ENCODE measurements around the gene MAD1L1. TPM values are rescaled to one million over a fixed set of nuclear protein-coding genes. Genes with fewer than 3 reads are reported as not detected.

MAD1L1 gene
- total and polyA plus RNA-seq, 2 donors (not counting 3 experiments of a cell fraction or from before 2014, with no cell fraction given), result 34.1 to 42.3 TPM

GRCh38 chr7:2081526-2082135 is 151.1 kb downstream of the MAD1L1 start:
- Histone ChIP-seq H3K27me3 (ENCODE audit: control insufficient read depth in 2 of 2, insufficient read depth in 2 of 2, low read length in 2 of 2) (no peaks in the 10 kb centered on the region), H2AFZ (ENCODE audit: low read depth, low read length) (no peak overlapping the region), H3K4me2 (ENCODE audit: insufficient read depth, low read length) (no peak overlapping the region), H3K9ac (replicated peaks; ENCODE audit: extremely low read depth, insufficient read depth, low read length) (no peak overlapping the region), H3K79me2 (ENCODE audit: control insufficient read depth, insufficient read depth, low read length) (no peaks in the 10 kb centered on the region), H4K20me1 (replicated peaks; ENCODE audit: control insufficient read depth, extremely low read depth, insufficient read depth, low read length) (no peaks in the 10 kb centered on the region), H3K27ac (ENCODE audit: insufficient read depth, low read depth, low read length) (no peak overlapping the region), H3K36me3 (ENCODE audit: control insufficient read depth in 2 of 2, extremely low read depth in 1 of 2, insufficient read depth in 2 of 2, low read length in 2 of 2) (no peaks in the 10 kb centered on the region), H3K9me1 (replicated peaks; ENCODE audit: control insufficient read depth, extremely low read depth, insufficient read depth, low read length) (no peaks in the 10 kb centered on the region), H3K4me1 (ENCODE audit: control insufficient read depth, extremely low read depth, insufficient read depth, low read length) (no peaks in the 10 kb centered on the region), H3K4me3 (replicated peaks in 1 of 3; ENCODE audit: insufficient read depth in 1 of 3, low read depth in 1 of 3, low read length in 3 of 3) (no peak overlapping the region), H3K9me3 (replicated peaks; ENCODE audit: control insufficient read depth, insufficient read depth, low read length) (no peaks in the 10 kb centered on the region)
- BruUV-seq (replicated peaks), result no TSS peak
- TF ChIP-seq EZH2 (IDR thresholded peaks at IDR 0.05; ENCODE audit: borderline replicate concordance, low read depth, low read length, severe bottlenecking), result no peak
- no peak for TF ChIP-seq GATA2 (IDR thresholded peaks at IDR 0.05; ENCODE audit: insufficient read depth, insufficient read length, low read depth, low read length)
- no peak for TF ChIP-seq MYC (IDR thresholded peaks at IDR 0.05; ENCODE audit: low read depth, low read length)
- TF ChIP-seq CTCF (IDR thresholded peaks at IDR 0.05; ENCODE audit: extremely low read depth in 1 of 2, insufficient read depth in 1 of 2, low read depth in 1 of 2, low read length in 2 of 2), result no peak
- TF ChIP-seq POLR2A (IDR thresholded peaks at IDR 0.05; ENCODE audit: low read depth, low read length), result no peak
- no peak for TF ChIP-seq POLR2AphosphoS5 (IDR thresholded peaks at IDR 0.05; ENCODE audit: insufficient read depth, low read depth, low read length)
- TF ChIP-seq JUN (IDR thresholded peaks at IDR 0.05; ENCODE audit: borderline replicate concordance, insufficient read depth, insufficient read length, low read depth), result no peak
- no peak for TF ChIP-seq FOS (IDR thresholded peaks at IDR 0.05; ENCODE audit: borderline replicate concordance, insufficient read depth, low read length)
- TF ChIP-seq MAX (IDR thresholded peaks at IDR 0.05; ENCODE audit: insufficient read depth, insufficient read length), result no peak
- FAIRE-seq, result no peak
- ChIA-PET CTCF (interaction anchor here (1.3 to 1.4 kb wide), 2 partner anchors 9 to 11 kb away, joined by 3 read pairs; no protein-coding TSS in a partner anchor), POLR2A (no interaction called here)
- no peak for DNase-seq (ENCODE audit: low read depth, low spot score)
- dilution Hi-C loops (cut with MboI; ENCODE audit: extremely low pct_ligation_motif_present, low sequenced_read_pairs), result no loop called here
- intact Hi-C loops (cut with micrococcal nuclease), result no loop called here
